B cell (primary cell): ENCODE results near the gene MICA. TPM values are rescaled to one million over a fixed set of nuclear protein-coding genes. Genes with fewer than 3 reads are reported as not detected.

Experiments used
- ATAC-seq: fragments of 200-7000 bp; cut with Tn5 transposase; one replicate; pipeline ENCODE4 v1.10.0; 2021; ENCODE audit warnings: low read depth, mild to moderate bottlenecking, moderate number of reproducible peaks, moderate library complexity
- CTCF ChIA-PET: fragments of 350-600 bp; sonication (Branson Sonifier 250); formaldehyde crosslinking; loops from one replicate; lab custom pipeline; 2021; ENCODE audit warnings: antibody characterized with exemption, inconsistent platforms; lab: Charles Lee
- POLR2A ChIA-PET: fragments of 350-600 bp; sonication (Branson Sonifier 250); formaldehyde crosslinking; loops from one replicate; lab custom pipeline; 2021; ENCODE audit warnings: antibody characterized with exemption; lab: Charles Lee
- DNase-seq: peaks from one replicate; pipeline ENCODE4 v3.0.0; 2013
- H2AFZ ChIP-seq: 2 replicates; pipeline ENCODE4 v1.6.1; 2012; ENCODE audit warnings: mild to moderate bottlenecking, low read depth, low read length; ENCODE audit not compliant: insufficient read depth, poor library complexity, severe bottlenecking
- H3K27ac ChIP-seq, 2 donors: 1 replicate in 1 of 2; 2 replicates in 1 of 2; pipeline ENCODE4 v1.5.1; 2012 to 2013; ENCODE audit warnings: low read length in 2 of 2, mild to moderate bottlenecking in 2 of 2, moderate library complexity in 1 of 2
- H3K27me3 ChIP-seq, 4 experiments: fragments of 200-600 bp in 1 of 4; sonication (generic) in 1 of 4; replicated peaks in 1 of 4; 1 replicate in 2 of 4; 2 replicates in 2 of 4; pipeline versions ENCODE4 v1.6.1 to v1.7.0; 2013 to 2016; ENCODE audit warnings: low read length in 3 of 4, mild to moderate bottlenecking in 2 of 4, mixed read lengths in 1 of 4, moderate library complexity in 1 of 4; ENCODE audit not compliant: insufficient read depth in 4 of 4, control insufficient read depth in 3 of 4; ENCODE audit errors: control extremely low read depth in 1 of 4
- H3K36me3 ChIP-seq, 2 experiments: replicated peaks in 1 of 2; 1 replicate in 1 of 2; 2 replicates in 1 of 2; pipeline versions ENCODE4 v1.6.1 to v1.7.1; 2013; ENCODE audit warnings: low read length in 1 of 2; ENCODE audit not compliant: insufficient read depth in 2 of 2, control insufficient read depth in 1 of 2; ENCODE audit errors: control extremely low read depth in 1 of 2, extremely low read depth in 1 of 2
- H3K4me1 ChIP-seq, 2 donors: fragments of 200-600 bp in 1 of 2; sonication (generic) in 1 of 2; 1 replicate in 1 of 2; 2 replicates in 1 of 2; pipeline versions ENCODE4 v1.5.1 to v1.6.1; 2013 to 2017; ENCODE audit warnings: low read length in 2 of 2; ENCODE audit not compliant: control insufficient read depth in 2 of 2, insufficient read depth in 2 of 2
- H3K4me2 ChIP-seq: replicated peaks from 2 replicates; pipeline ENCODE3; 2012; ENCODE audit warnings: mild to moderate bottlenecking, low read depth, low read length; ENCODE audit not compliant: poor library complexity, severe bottlenecking
- H3K4me3 ChIP-seq, 5 experiments: fragments of 200-600 bp in 1 of 5; sonication (generic) in 1 of 5; 1 replicate in 3 of 5; 2 replicates in 2 of 5; pipeline versions ENCODE4 v1.5.1 to v1.7.0; 2011 to 2016; ENCODE audit warnings: low read length in 4 of 5, mild to moderate bottlenecking in 4 of 5, low read depth in 2 of 5, control low read depth in 1 of 5, moderate library complexity in 1 of 5; ENCODE audit not compliant: insufficient read depth in 1 of 5; ENCODE audit errors: control extremely low read depth in 1 of 5, extremely low read depth in 1 of 5
- H3K79me2 ChIP-seq: fragments of 200-600 bp; sonication (generic); one replicate; pipeline ENCODE4 v1.6.0; 2016; ENCODE audit warnings: low read length; ENCODE audit not compliant: control insufficient read depth, insufficient read depth
- H3K9ac ChIP-seq: fragments of 200-600 bp; sonication (generic); 2 replicates; pipeline ENCODE4 v1.6.1; 2017; ENCODE audit warnings: mild to moderate bottlenecking, low read length, moderate library complexity
- H3K9me3 ChIP-seq, 3 donors: one replicate each; pipeline versions ENCODE4 v1.6.1 to v1.7.1; 2013; ENCODE audit warnings: low read length in 2 of 3; ENCODE audit not compliant: control insufficient read depth in 2 of 3, insufficient read depth in 1 of 3; ENCODE audit errors: control extremely low read depth in 1 of 3
- H4K20me1 ChIP-seq: 2 replicates; pipeline ENCODE4 v1.6.0; 2012; ENCODE audit warnings: mild to moderate bottlenecking, low read length; ENCODE audit not compliant: insufficient read depth, control insufficient read depth, poor library complexity, severe bottlenecking
- H3K27ac Mint-ChIP-seq: one replicate; pipeline ENCODE4 v1.8.0; 2021; ENCODE audit warnings: mixed read lengths
- H3K27me3 Mint-ChIP-seq: one replicate; pipeline ENCODE4 v1.8.0; 2021; ENCODE audit warnings: mixed read lengths
- H3K4me1 Mint-ChIP-seq: one replicate; pipeline ENCODE4 v1.8.0; 2021; ENCODE audit warnings: mixed read lengths
- H3K4me3 Mint-ChIP-seq: one replicate; pipeline ENCODE4 v1.8.0; 2021; ENCODE audit warnings: mixed read lengths
- H3K9me3 Mint-ChIP-seq: one replicate; pipeline ENCODE4 v1.8.0; 2022; ENCODE audit warnings: mixed read lengths; ENCODE audit not compliant: insufficient read depth
- CTCF ChIP-seq: fragments of 200-600 bp; IDR thresholded peaks from one replicate; pipeline ENCODE4 v1.8.0; 2022; ENCODE audit warnings: antibody characterized with exemption, mild to moderate bottlenecking
- EZH2 ChIP-seq: IDR thresholded peaks from 2 replicates; pipeline ENCODE4 v1.6.1; 2012; ENCODE audit warnings: borderline replicate concordance, low read depth, mild to moderate bottlenecking, moderate library complexity, low read length; ENCODE audit not compliant: insufficient read depth, poor library complexity, severe bottlenecking
- WGBS: methylation state at CpG from one replicate; pipeline ENCODE4 v1.1.5; 2013; ENCODE audit warnings: missing lambda C conversion rate; ENCODE audit not compliant: insufficient coverage; 5-methylcytosine and 5-hydroxymethylcytosine counted together
- intact Hi-C: fragments of 100-400 bp; cut with micrococcal nuclease; formaldehyde crosslinking; loops from one replicate; pipeline ENCODE4 v1.10.0; 2022
- polyA plus RNA-seq: library from polyadenylated mRNA; depleted of rRNA; stranded (reverse); fragments of >200 nt; gene quantifications from 2 replicates; pipeline ENCODE4 v1.2.3, GENCODE V29; 2012
- total RNA-seq, 2 donors: library from RNA; stranded (reverse); fragments of 120-200 nt in 1 of 2; gene quantifications; 1 replicate in 1 of 2; 2 replicates in 1 of 2; pipeline versions ENCODE4 v1.2.3 to v1.2.4, GENCODE V29; 2013 to 2022

The MICA gene
- total and polyA plus RNA-seq, 2 donors (not counting 1 experiment from before 2014, with no cell fraction given) = 13.9 to 28.5 TPM

DNA sequence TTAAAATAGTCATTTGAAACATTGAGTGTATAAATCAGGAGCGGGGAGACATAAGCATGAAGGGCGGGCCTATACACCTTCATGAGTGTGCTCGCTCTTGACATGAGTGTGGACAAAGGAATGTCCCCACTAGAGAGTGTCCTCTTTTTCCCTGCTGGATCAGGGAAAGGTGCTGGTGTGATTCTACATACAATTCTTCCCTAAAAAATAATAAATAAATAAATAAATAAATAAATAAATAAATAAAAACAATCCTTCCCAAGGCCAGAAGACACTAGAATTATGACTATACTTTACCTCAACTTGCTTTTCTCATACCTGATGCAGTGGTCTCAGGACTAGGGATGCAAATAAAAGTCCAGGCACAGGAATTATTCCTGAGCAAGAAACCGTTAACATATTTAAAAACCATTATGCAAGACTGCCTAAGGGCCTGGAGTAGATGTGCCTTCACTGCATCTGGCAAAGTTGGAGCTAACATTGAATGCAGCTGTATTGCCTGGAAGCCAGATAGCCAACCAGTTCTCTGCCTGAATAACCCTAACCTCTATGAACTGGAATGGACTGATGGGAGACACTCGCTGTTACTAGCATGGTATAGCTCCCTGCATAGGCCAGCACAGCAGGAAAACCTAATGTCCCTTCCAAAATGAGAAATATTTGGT, 57.1 kb downstream of the MICA start:
- Mint-ChIP-seq H3K4me3 (no peak overlapping the region), H3K27ac (no peak overlapping the region), H3K27me3 (no peaks in the 10 kb centered on the region), H3K4me1 (peaks cover 40% of the 10 kb centered on the region), H3K9me3 (no peaks in the 10 kb centered on the region)
- intact Hi-C loops = loop anchor here (10.0 kb wide), 1 partner anchor 306 kb away; the partner anchor contains the start of genes CCHCR1 and TCF19
- Histone ChIP-seq H2AFZ (no peak overlapping the region), H3K27me3 (peaks cover 0 to 4% (median 0%) of the 10 kb centered on the region in 4 experiments), H3K79me2 (peaks cover 50% of the 10 kb centered on the region), H3K9me3 (no peaks in the 10 kb centered on the region), H3K4me1 (peaks cover 24 to 29% of the 10 kb centered on the region in 2 donors), H3K9ac (no peak overlapping the region), H3K4me2 (no peak overlapping the region), H3K4me3 (no peak overlapping the region), H3K36me3 (peaks cover 2 to 12% of the 10 kb centered on the region in 2 experiments), H3K27ac (no peak overlapping the region), H4K20me1 (peaks cover 23% of the 10 kb centered on the region)
- ChIA-PET CTCF (interaction anchor here (0.7 kb wide), 1 partner anchor 14 kb away, joined by 3 read pairs; no protein-coding TSS in a partner anchor), POLR2A (interaction anchor here (0.5 kb wide), 1 partner anchor 210 kb away, joined by 4 read pairs; no protein-coding TSS in a partner anchor)
- WGBS = 100% methylated on average over 1 of the region's 5 CpGs
- DNase-seq (no peak), ATAC-seq (no peak)
- no peak for TF ChIP-seq EZH2
- TF ChIP-seq CTCF = no peak
